Parathyroid adenoma (tissue), 2 donors: ENCODE data around the gene CERS1.

Experiments used
- H2AFZ ChIP-seq: fragments of 300-600 bp; sonication (generic); one replicate; pipeline ENCODE4 v1.7.0; 2017; ENCODE audit warnings: antibody characterized with exemption, mild to moderate bottlenecking
- H3K27ac ChIP-seq: fragments of 300-600 bp; sonication (generic); one replicate; pipeline ENCODE4 v1.7.0; 2017
- H3K27me3 ChIP-seq: fragments of 300-600 bp; sonication (generic); one replicate; pipeline ENCODE4 v1.7.0; 2017; ENCODE audit warnings: low read length; ENCODE audit not compliant: control insufficient read depth, insufficient read depth
- H3K36me3 ChIP-seq: fragments of 300-600 bp; sonication (generic); one replicate; pipeline ENCODE4 v1.7.0; 2017; ENCODE audit warnings: low read length; ENCODE audit not compliant: control insufficient read depth, insufficient read depth
- H3K4me1 ChIP-seq: fragments of 300-600 bp; sonication (generic); one replicate; pipeline ENCODE4 v1.7.0; 2017; ENCODE audit warnings: control low read depth
- H3K4me2 ChIP-seq: fragments of 300-600 bp; sonication (generic); one replicate; pipeline ENCODE4 v1.7.0; 2017; ENCODE audit warnings: low read length
- H3K4me3 ChIP-seq: fragments of 300-600 bp; sonication (generic); one replicate; pipeline ENCODE4 v1.7.0; 2017; ENCODE audit warnings: low read depth, low read length
- H3K79me2 ChIP-seq: fragments of 300-600 bp; sonication (generic); one replicate; pipeline ENCODE4 v1.7.0; 2017; ENCODE audit warnings: control low read depth
- H3K9ac ChIP-seq: fragments of 300-600 bp; sonication (generic); one replicate; pipeline ENCODE4 v1.7.0; 2017; ENCODE audit warnings: mild to moderate bottlenecking
- H3K9me3 ChIP-seq: fragments of 300-600 bp; sonication (generic); one replicate; pipeline ENCODE4 v1.7.0; 2017; ENCODE audit warnings: low read length; ENCODE audit not compliant: control insufficient read depth
- CTCF ChIP-seq: fragments of 300-600 bp; sonication (generic); IDR thresholded peaks from one replicate; pipeline ENCODE4 v1.7.0; 2017; ENCODE audit warnings: antibody characterized with exemption, mild to moderate bottlenecking
- donor health status: primary hyperparathyroidism.

Gene CERS1

GRCh38 chr19:18830488-18830887 lies 65.5 kb downstream of the CERS1 start:
- Histone ChIP-seq H3K36me3 (no peaks in the 10 kb centered on the region), H3K79me2 (peaks cover 30% of the 10 kb centered on the region), H3K4me1 (peaks cover 18% of the 10 kb centered on the region), H3K4me2 (no peak overlapping the region), H3K4me3 (no peak overlapping the region), H2AFZ (no peak overlapping the region), H3K27me3 (no peaks in the 10 kb centered on the region), H3K9ac (no peak overlapping the region), H3K27ac (no peak overlapping the region), H3K9me3 (no peaks in the 10 kb centered on the region)
- TF ChIP-seq CTCF, result no peak

- Histone ChIP-seq H3K9me3 (no peaks in the 10 kb centered on the region), H3K4me3 (no peak overlapping the region), H3K36me3 (no peaks in the 10 kb centered on the region), H3K9ac (no peak overlapping the region), H3K27ac (no peak overlapping the region), H3K4me1 (peaks cover 3% of the 10 kb centered on the region), H3K4me2 (no peak overlapping the region), H3K27me3 (no peaks in the 10 kb centered on the region), H2AFZ (no peak overlapping the region), H3K79me2 (peaks cover 12% of the 10 kb centered on the region)
- no peak for TF ChIP-seq CTCF
Measured at GRCh38 chr19:18828786-18829185, 67.2 kb downstream of the CERS1 start.
